Caco-2 (cell line): Measurements from ENCODE around the gene CCDC110. TPM values are rescaled to one million over a fixed set of nuclear protein-coding genes. Genes with fewer than 3 reads are reported as not detected.

Source experiments
- BruUV-seq: library from RNA; stranded (reverse); fragments of 400-500 nt; replicated peaks from 2 replicates; lab custom pipeline; 2021; lab: Mats Ljungman, UMichigan
- CTCF ChIA-PET: fragments of 300-600 bp; sonication (Branson Sonifier 250); formaldehyde crosslinking; loops from one replicate; lab custom pipeline; 2022; ENCODE audit warnings: antibody characterized with exemption; lab: Charles Lee
- POLR2A ChIA-PET: fragments of 300-600 bp; sonication (Branson Sonifier 250); formaldehyde crosslinking; loops from one replicate; lab custom pipeline; 2022; ENCODE audit warnings: antibody characterized with exemption; lab: Charles Lee
- DNase-seq, 2 experiments: peaks; one replicate each; pipeline versions ENCODE4 v3.0.0 to v3.0.0-alpha.2; 2020 to 2022
- H3K27me3 ChIP-seq: replicated peaks from 2 replicates; pipeline ENCODE4 v1.6.0; 2011; ENCODE audit warnings: low read length; ENCODE audit not compliant: control insufficient read depth, insufficient read depth
- H3K36me3 ChIP-seq: 2 replicates; pipeline ENCODE4 v1.5.1; 2011; ENCODE audit warnings: low read length; ENCODE audit not compliant: control insufficient read depth, insufficient read depth
- H3K4me1 ChIP-seq: fragments of 250-450 bp; sonication (Bioruptor Pico); 2 replicates; pipeline ENCODE4 v1.5.1; 2020; ENCODE audit warnings: mild to moderate bottlenecking
- H3K4me3 ChIP-seq: 2 replicates; pipeline ENCODE4 v1.5.1; 2011; ENCODE audit warnings: low read depth, mild to moderate bottlenecking, control low read depth, low read length
- H3K9me3 ChIP-seq: fragments of 250-450 bp; sonication (Bioruptor Pico); 2 replicates; pipeline ENCODE4 v1.5.1; 2020; ENCODE audit warnings: mild to moderate bottlenecking, moderate library complexity
- H3K27ac Mint-ChIP-seq: one replicate; pipeline ENCODE4 v1.8.0; 2022; ENCODE audit warnings: mixed read lengths; ENCODE audit not compliant: unreplicated experiment
- H3K27me3 Mint-ChIP-seq: one replicate; pipeline ENCODE4 v1.8.0; 2022; ENCODE audit warnings: mixed read lengths; ENCODE audit not compliant: insufficient read depth, unreplicated experiment
- H3K36me3 Mint-ChIP-seq: one replicate; pipeline ENCODE4 v1.8.0; 2022; ENCODE audit warnings: mild to moderate bottlenecking, mixed read lengths; ENCODE audit not compliant: insufficient read depth, unreplicated experiment
- H3K4me1 Mint-ChIP-seq: one replicate; pipeline ENCODE4 v1.8.0; 2022; ENCODE audit warnings: low read depth, mixed read lengths; ENCODE audit not compliant: unreplicated experiment
- H3K4me3 Mint-ChIP-seq: one replicate; pipeline ENCODE4 v1.8.0; 2022; ENCODE audit warnings: mild to moderate bottlenecking, moderate library complexity, mixed read lengths; ENCODE audit not compliant: unreplicated experiment
- H3K9me3 Mint-ChIP-seq: one replicate; pipeline ENCODE4 v1.8.0; 2022; ENCODE audit warnings: mixed read lengths; ENCODE audit not compliant: unreplicated experiment
- intact Hi-C: fragments of 100-400 bp; cut with micrococcal nuclease; formaldehyde crosslinking; loops from one replicate; pipeline ENCODE4 v1.10.0; 2022; ENCODE audit not compliant: unreplicated experiment
- total RNA-seq: library from RNA; stranded (reverse); gene quantifications from 2 replicates; pipeline ENCODE4 v1.2.3, GENCODE V29; 2022
- TF ChIP-seq, protein P1 (sequence below), 2 experiments: fragments of 200-600 bp in 1 of 2; IDR thresholded peaks; 1 replicate in 1 of 2; 2 replicates in 1 of 2; pipeline versions ENCODE4 v1.5.1 to v1.8.0; 2011 to 2022; ENCODE audit warnings: antibody characterized with exemption in 1 of 2, control low read depth in 1 of 2, inconsistent platforms in 1 of 2, low read depth in 1 of 2, low read length in 1 of 2, mild to moderate bottlenecking in 1 of 2, moderate library complexity in 1 of 2; ENCODE audit not compliant: insufficient read depth in 1 of 2, severe bottlenecking in 1 of 2, unreplicated experiment in 1 of 2

Gene CCDC110
- total RNA-seq, 1 experiment from 2014 or later = not detected

DNA sequence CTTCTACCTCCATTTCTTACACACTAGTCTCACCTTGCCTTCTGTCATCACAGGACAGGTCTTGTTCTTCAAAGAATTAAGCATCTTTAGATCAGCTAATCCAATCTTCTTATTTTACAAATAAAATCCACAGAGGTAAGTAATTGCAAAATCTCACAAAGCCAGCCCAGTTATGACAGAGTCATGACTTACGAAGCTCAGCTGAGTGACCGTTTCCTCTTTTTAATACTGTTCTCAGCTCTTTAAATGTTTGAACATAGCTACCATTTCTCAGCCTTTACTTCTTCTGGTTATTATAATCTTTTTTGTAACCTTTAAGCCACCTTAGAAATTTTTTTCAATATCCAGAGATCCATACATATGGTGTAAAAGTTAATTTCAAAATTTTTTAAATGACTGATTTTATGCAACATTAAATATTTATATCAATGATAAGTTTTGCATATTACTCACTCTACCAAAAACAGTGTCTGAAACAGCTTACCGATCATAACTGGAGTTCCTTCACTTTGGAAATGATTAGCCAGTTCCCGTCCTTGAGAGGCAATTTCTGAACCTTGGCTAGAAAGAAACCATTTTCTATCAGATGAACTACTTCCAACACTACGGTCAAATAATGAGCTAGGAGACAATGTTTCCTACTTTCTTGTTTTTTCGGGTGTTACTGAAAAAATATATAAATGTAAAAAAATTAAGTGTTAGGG, 66.1 kb downstream of the CCDC110 start:
- H3K36me3 Mint-ChIP-seq = peaks cover 5% of the 10 kb centered on the region
- intact Hi-C loops = no loop called here
- TF ChIP-seq, protein P1, sequence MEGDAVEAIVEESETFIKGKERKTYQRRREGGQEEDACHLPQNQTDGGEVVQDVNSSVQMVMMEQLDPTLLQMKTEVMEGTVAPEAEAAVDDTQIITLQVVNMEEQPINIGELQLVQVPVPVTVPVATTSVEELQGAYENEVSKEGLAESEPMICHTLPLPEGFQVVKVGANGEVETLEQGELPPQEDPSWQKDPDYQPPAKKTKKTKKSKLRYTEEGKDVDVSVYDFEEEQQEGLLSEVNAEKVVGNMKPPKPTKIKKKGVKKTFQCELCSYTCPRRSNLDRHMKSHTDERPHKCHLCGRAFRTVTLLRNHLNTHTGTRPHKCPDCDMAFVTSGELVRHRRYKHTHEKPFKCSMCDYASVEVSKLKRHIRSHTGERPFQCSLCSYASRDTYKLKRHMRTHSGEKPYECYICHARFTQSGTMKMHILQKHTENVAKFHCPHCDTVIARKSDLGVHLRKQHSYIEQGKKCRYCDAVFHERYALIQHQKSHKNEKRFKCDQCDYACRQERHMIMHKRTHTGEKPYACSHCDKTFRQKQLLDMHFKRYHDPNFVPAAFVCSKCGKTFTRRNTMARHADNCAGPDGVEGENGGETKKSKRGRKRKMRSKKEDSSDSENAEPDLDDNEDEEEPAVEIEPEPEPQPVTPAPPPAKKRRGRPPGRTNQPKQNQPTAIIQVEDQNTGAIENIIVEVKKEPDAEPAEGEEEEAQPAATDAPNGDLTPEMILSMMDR (IDR thresholded peaks at IDR 0.05; ENCODE audit: insufficient read depth in 1 of 2, low read depth in 1 of 2, low read length in 1 of 2, severe bottlenecking in 1 of 2, unreplicated experiment in 1 of 2) = no peak
- ChIA-PET CTCF (interaction anchor here (0.6 kb wide), 1 partner anchor 375 kb away, joined by 5 read pairs; no protein-coding TSS in a partner anchor), POLR2A (no interaction called here)
- Histone ChIP-seq H3K4me1 (no peaks in the 10 kb centered on the region), H3K9me3 (no peaks in the 10 kb centered on the region), H3K27me3 (no peaks in the 10 kb centered on the region), H3K4me3 (no peak overlapping the region), H3K36me3 (no peaks in the 10 kb centered on the region)
- no TSS peak for BruUV-seq
- DNase-seq = no peak
- H3K4me3 Mint-ChIP-seq = no peak overlapping the region
- peaks cover 9% of the 10 kb centered on the region for H3K9me3 Mint-ChIP-seq
- no peaks in the 10 kb centered on the region for H3K4me1 Mint-ChIP-seq
- no peaks in the 10 kb centered on the region for H3K27me3 Mint-ChIP-seq
- H3K27ac Mint-ChIP-seq = no peak overlapping the region

DNA sequence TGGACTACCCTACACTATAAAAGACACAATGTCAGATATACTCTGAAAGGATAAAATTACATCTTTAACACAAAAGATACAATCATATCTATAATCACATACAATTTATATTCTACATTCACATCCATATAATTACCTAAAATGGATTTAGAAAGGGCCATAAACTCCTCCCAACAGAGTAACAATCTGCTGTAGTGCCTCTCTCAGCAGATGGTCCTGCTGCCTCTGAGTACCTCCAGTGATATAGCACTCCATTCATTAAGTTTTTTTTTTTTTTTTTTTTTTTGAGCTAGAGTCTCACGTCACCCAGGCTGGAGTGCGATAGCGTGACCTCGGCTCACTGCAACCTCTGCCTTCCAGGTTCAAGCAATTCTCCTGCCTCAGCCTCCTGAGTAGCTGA, 67.5 kb downstream of the CCDC110 start:
- Histone ChIP-seq H3K9me3 (no peaks in the 10 kb centered on the region), H3K36me3 (no peaks in the 10 kb centered on the region), H3K4me1 (no peaks in the 10 kb centered on the region), H3K27me3 (no peaks in the 10 kb centered on the region), H3K4me3 (no peak overlapping the region)
- DNase-seq = no peak
- TF ChIP-seq, protein P1 (IDR thresholded peaks at IDR 0.05; ENCODE audit: insufficient read depth in 1 of 2, low read depth in 1 of 2, low read length in 1 of 2, severe bottlenecking in 1 of 2, unreplicated experiment in 1 of 2) = no peak
- Mint-ChIP-seq H3K4me3 (no peak overlapping the region), H3K4me1 (no peaks in the 10 kb centered on the region), H3K9me3 (no peaks in the 10 kb centered on the region), H3K36me3 (no peaks in the 10 kb centered on the region), H3K27ac (no peak overlapping the region), H3K27me3 (no peaks in the 10 kb centered on the region)
- intact Hi-C loops = no loop called here
- ChIA-PET CTCF (no interaction called here), POLR2A (no interaction called here)
- no TSS peak for BruUV-seq

DNA sequence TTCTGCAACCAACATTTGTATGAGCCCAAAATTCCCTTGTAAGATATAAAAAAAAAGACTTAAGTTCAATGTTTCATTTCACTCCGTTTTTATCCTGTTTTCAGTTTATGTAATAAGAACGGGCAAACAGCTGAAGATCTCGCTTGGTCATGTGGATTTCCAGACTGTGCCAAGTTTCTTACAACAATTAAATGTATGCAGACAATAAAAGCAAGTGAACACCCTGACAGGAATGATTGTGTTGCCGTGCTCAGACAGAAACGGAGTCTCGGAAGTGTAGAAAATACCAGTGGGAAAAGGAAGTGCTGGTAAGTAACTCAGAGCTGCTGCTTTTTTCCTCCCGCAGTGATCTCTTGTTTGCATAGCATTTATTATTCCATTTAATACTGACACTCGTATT, 72.1 kb downstream of the CCDC110 start:
- ChIA-PET CTCF (no interaction called here), POLR2A (no interaction called here)
- H3K36me3 ChIP-seq = no peaks in the 10 kb centered on the region
- H3K4me3 Mint-ChIP-seq = no peak overlapping the region
- no peaks in the 10 kb centered on the region for H3K27me3 ChIP-seq
- H3K27me3 Mint-ChIP-seq = no peaks in the 10 kb centered on the region
- no peak for DNase-seq
- H3K4me1 ChIP-seq = no peaks in the 10 kb centered on the region
- no peak overlapping the region for H3K27ac Mint-ChIP-seq
- peaks cover 5% of the 10 kb centered on the region for H3K4me1 Mint-ChIP-seq
- intact Hi-C loops = loop anchor here (5.0 to 10.0 kb wide), 3 partner anchors 162 to 635 kb away; partner anchors contain the start of gene SLC25A4
- peaks cover 18% of the 10 kb centered on the region for H3K36me3 Mint-ChIP-seq
- H3K4me3 ChIP-seq = no peak overlapping the region
- BruUV-seq = no TSS peak
- H3K9me3 ChIP-seq = no peaks in the 10 kb centered on the region
- no peaks in the 10 kb centered on the region for H3K9me3 Mint-ChIP-seq
- TF ChIP-seq, protein P1 (IDR thresholded peaks at IDR 0.05; ENCODE audit: insufficient read depth in 1 of 2, low read depth in 1 of 2, low read length in 1 of 2, severe bottlenecking in 1 of 2, unreplicated experiment in 1 of 2) = no peak
